D341Med (cell line): ENCODE results near the gene MIDN.
"Not testable (repeated sequence)": the region's sequence is repeated elsewhere in the genome, so short reads cannot be mapped to it uniquely, and the experiment has no call there.

Experiments
- DNase-seq: peaks from one replicate; pipeline ENCODE4 v3.0.0; 2012; ENCODE audit warnings: low spot score

Gene MIDN

DNA sequence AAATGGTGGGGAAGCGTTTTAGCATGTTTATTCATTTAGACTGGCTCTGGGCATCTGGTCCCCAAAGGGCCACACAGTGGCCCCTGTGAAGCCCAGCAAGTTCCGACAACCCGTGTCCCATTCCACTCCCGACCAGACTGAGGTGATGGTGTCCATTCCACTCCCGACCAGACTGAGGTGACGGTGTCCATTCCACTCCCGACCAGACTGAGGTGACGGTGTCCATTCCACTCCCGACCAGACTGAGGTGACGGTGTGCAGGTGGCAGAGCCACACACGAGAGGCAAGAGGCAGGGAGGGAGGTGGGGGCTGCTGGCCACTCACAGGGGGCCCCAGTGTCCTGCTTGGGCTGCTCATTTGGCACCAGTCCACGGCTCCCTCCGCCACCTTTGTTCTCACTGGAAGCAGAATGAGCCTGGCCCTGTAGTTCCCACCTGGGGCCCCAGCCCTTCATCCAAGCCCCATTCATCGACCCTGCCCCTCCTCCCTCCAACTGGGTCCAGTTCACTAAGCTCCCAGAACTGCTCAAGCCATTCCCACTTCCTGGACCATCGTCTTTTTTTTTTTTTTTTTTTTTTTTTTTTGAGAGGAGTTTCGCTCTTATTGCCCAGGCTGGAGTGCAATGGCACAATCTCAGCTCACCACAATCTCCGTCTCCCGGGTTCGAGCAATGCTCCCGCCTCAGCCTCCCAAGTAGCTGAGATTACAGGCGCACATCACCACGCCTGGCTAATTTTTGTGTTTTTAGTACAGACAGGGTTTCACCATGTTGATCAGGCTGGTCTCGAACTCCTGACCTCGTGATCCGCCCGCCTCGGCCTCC is 1.9 kb upstream of the MIDN start:
- DNase-seq, result not testable (repeated sequence)

DNA sequence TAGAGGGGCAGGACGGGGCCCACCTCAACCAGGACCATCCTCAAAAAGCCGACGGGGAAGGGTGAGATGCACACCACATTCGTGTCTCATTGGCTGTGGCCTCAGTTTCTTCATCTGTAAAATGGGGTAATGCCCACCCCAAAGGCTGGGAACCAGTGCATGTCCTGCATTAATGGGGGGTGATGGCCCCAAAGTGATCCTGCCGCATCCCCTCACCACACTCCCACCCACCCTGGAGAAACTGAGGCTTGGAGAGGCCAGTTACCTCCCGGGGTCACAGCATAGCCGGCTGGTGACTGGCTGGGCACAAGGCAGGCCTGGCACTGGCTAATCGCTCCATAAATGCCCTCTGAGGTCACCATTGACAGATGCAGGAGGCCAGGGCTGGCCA is 640 bp upstream of the MIDN start:
- no peak for DNase-seq

DNA sequence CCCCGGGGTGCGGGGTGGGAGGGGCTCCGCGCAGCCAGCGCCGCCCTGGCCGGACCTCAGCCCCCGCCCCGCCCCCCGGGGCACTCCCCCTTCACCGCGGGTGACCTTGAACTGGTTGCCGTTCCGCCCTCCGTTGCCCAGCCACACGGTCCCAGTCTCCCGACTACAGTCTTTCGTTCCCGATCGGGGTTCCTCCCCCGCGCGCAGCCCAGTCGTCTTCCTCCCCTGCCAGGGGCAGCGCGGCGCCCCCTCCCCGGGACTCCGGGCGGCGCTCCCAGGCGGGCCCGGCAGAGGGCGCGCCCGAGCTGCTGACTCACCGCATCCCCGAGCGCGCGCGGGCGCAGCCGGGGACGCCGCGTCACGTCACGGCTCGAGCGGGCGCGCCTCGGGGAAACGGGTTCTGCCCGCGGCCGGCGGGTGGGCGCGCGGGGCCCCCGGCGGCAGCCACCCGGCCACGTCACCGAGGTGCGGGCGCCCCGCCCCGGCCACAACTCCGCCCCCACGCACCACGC is 459 bp downstream of the MIDN start:
- peak; percentile 84 for DNase-seq

DNA sequence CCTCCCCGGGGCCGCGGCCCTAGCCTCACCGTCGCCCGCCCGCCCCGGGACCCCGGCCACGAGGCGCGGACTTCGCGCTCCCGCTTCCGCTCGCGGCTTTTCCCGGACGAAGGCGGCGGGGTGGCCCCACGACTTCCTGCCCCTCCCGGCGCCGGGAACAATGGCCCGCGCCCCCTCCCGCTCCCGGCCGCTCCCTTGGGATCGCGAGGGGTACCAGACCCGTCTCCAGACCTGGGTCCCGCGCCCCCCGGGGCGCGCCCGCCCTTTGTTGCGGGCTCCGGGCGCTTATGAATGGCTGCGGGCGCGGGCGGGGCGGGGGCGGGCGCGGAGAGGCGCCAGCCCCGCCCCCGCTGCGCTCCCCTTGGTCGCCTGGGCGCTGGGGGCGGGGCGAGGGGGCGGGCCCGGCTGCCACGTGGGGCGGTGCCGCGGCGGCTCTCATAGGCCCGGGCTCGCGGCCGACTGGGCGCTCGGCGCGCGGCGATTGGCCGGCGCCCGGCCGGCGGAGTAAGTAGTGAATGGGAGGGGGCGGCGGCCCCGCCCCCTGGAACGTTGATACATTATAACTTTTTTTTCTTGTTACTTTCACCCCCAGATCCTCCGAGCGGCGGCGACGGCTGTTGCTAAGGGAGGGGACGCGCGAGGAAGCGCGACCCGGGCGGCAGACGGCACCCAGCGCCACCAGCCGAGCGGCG is 1.1 kb downstream of the MIDN start:
- peak; percentile 94 for DNase-seq

DNA sequence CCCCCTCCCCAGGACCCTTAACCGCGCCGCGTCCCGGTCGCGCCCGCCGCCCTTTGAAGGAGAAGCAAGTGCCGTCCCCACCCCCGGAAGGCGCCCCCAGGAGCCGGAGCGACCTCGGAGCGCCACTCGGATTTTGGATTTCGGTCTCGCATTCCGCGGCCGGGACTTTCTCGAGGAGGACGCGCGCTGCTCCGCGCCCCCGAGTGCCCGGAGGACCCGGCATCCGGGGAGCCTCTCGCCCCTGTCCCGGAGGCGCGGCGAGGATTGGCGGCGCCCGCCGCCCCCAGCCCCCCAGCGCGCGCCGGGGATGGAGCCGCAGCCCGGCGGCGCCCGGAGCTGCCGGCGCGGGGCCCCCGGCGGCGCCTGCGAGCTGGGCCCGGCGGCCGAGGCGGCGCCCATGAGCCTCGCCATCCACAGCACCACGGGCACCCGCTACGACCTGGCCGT is 1.6 kb downstream of the MIDN start:
- DNase-seq, result no peak

DNA sequence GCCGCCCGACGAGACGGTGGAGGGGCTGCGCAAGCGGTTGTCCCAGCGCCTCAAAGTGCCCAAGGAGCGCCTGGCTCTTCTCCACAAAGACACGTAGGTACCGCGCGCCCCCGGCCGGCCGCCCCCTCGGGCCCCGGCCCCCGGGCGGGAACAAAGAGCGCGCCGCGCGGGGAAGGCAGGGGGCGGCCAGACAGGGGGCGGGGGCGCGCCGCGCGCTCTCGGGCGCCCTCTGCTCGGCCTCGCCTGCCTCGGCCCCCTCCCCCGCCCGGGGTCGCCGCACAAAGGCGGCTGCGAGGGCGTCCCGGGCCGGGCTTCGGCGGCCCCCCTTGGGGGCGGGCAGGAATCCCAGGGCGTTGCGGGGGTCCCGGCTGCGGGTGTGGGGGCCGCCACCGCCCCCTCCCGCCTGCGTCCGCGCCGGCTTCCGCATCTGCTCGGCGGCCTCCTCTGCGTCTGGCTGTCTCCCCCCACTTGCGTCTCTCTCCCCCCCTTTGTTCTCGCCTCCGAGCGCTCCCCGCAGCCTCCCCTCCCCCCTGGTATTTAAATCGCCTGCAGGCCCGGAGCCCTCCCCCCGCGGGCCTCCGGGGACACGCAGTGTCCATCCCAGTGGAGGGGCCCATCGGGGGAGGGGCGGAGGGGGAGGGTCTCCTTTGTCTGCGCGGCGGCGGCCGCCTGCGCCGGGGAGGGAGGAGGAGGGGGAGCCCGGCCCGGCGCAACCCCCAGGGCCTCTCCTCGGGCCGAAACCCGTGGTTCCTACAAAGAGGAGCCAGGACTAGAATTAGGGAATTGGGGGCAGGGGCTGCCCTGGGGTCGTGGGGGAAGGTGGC is 2.3 kb downstream of the MIDN start:
- peak; percentile 73 for DNase-seq

DNA sequence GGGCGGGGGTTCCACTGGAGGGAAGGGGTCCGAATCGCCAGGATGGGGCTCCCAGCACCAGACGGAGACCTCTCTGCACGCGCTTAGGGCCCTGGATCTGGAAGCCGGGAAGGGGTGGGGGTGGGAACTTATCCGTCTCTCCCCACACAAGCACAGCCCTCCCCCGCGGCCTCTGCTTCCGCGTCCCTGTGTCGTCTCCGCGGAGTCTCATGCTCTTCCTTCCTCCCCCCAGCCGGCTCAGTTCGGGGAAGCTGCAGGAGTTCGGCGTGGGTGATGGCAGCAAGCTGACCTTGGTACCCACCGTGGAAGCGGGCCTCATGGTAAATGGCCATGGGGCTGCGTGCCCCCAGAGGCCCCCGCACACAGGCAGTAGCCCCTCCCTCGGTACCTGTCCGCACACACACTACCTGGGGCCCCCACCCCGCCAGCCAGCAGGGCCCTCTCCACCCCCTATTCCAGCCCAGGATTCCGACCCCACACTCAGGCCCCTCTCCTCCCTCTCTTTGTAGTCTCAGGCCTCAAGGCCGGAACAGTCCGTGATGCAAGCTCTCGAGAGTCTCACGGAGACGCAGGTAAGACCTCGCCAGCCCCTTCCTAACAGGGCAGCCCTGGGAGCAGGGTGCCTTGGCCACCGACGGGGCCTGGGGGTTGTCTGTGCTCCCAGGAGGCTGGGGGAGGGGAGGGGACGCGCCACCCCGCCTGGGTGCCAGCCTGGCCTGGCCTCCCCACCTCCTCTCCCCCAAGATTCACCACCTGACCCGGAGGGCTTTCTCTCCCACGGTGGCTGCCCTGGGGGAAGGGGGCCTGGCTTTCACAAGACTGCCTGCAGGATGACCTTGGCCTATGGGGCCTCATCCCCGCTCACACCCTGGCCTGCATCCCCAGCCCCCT is 3.2 kb downstream of the MIDN start:
- peak; percentile 62 for DNase-seq

DNA sequence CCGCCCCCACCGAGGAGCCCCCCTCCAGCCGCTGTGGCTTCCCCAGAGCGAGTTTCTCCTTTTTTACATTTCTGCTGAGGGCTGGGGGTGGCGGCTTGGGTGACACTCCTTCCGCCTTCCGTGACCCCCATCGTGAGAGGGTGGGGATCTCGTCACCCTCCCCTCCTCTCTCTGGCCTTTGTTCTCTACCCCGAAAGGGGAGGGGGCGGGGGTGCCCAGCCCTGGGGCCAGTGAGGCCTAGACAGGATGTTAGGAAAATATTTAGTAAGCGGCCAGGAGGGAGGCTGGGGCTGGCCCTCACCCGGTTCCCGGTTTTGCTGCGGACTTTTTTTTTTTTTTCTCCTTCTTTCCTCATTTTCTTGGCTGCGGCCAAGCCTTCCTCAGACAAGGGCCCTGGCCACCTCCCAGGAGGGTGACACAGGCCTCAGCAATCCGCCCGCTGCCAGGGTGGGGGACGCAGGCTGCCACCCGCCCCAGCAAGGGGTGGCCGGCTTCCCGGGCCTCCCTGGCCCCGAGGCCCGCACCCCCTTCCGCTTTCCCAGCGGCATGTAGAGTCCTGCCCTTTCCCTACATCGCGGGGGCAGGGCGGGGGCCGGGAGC is 3.9 kb downstream of the MIDN start:
- DNase-seq, result no peak

DNA sequence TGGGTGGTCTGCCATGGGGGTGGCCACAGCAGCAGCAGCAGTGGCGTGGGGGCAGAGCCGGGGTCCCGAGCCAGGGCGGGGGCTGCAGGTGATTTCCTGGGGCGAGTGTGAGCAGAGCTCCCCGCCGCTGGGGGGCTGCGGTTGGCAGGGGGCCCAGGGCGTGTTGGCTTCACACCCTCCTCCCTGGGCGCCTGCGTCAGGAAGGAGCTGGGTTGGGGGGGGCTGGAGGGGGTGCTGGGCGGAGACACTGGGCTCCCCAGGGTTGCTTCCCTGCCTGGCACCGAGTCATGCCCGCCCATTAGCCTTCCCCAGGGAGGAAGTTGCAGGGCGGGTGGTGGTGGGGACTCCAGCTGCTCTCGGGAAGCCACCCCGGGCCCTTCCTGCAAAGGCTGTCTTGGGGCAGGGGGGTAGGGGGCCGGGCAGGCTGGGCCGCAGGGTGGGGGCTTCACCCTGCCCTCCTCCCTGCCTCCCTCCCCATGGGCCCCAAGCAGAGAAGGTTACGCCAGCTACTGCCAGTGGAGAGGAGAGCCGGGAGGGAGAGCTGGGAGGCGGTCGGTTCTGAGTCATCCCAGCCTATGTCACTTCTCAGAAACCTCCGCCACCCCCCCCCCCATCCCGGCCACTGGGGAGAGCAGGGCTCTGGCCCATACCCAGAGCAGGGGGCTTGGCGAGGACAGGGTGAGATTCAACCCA is 4.6 kb downstream of the MIDN start:
- DNase-seq, result peak; percentile 80

DNA sequence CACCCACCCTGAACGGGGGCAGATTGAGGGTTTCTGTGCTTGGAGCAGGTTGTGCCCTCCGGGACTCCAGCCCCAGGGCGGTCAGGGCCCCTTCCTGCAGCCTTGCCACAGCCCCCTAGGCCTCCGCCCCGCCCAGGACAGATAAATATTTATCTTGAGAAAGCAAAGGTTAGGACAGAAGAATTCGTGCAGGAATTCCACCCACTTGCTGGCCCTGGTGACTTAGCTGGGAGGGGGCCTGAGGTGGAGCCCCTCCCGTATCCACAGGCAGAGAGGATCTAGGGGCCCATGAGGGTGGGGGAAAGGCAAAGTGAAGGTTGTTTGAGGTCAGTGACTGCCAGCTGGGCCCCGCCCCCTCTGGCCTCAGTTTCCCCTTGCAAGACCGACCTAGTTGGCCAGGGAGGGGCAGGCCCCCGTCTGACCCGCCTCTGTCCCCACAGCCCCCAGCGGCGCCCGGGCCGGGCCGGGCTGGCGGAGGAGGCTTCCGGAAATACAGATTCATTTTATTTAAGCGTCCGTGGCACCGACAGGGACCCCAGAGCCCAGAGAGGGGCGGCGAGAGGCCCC is 5.2 kb downstream of the MIDN start:
- DNase-seq, result no peak

DNA sequence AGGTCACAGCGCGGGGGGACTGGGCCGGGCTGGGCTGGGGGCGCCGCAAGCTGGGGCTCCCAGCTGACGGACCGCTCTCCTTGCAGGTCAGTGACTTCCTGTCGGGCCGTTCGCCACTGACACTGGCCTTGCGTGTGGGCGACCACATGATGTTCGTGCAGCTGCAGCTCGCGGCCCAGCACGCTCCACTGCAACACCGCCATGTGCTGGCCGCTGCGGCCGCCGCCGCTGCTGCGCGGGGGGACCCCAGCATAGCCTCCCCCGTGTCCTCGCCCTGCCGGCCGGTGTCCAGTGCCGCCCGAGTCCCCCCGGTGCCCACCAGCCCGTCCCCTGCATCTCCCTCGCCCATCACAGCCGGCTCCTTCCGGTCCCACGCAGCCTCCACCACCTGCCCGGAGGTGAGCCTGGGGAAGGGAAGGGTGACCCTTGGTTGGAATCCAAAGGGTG is 5.7 kb downstream of the MIDN start:
- DNase-seq, result no peak

DNA sequence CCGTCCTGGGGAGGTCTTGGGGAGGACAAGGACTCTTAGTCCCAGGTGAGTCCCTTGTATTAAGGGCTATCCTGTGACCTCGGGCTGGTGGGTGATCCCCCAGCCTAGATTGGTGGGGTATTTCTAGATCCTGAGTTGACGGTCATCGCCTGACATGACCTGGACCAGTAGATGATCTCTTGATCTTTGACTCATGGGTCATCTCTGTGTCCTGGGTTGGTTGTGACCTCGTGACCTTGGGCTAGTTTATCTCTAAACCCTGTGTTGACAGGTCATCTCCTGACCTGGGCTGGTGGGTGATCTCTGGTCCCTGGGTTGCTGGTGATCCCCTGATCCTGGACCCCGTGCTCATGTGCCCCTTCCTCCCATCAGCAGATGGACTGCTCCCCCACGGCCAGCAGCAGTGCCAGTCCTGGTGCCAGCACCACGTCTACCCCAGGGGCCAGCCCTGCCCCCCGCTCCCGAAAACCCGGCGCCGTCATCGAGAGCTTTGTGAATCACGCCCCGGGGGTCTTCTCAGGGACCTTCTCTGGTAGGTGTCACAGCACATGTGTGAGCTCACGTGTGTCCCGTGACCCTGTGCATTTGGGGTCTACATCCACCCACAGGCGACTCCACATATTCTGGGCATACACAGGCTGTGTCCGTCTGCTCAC is 6.3 kb downstream of the MIDN start:
- DNase-seq, result no peak

DNA sequence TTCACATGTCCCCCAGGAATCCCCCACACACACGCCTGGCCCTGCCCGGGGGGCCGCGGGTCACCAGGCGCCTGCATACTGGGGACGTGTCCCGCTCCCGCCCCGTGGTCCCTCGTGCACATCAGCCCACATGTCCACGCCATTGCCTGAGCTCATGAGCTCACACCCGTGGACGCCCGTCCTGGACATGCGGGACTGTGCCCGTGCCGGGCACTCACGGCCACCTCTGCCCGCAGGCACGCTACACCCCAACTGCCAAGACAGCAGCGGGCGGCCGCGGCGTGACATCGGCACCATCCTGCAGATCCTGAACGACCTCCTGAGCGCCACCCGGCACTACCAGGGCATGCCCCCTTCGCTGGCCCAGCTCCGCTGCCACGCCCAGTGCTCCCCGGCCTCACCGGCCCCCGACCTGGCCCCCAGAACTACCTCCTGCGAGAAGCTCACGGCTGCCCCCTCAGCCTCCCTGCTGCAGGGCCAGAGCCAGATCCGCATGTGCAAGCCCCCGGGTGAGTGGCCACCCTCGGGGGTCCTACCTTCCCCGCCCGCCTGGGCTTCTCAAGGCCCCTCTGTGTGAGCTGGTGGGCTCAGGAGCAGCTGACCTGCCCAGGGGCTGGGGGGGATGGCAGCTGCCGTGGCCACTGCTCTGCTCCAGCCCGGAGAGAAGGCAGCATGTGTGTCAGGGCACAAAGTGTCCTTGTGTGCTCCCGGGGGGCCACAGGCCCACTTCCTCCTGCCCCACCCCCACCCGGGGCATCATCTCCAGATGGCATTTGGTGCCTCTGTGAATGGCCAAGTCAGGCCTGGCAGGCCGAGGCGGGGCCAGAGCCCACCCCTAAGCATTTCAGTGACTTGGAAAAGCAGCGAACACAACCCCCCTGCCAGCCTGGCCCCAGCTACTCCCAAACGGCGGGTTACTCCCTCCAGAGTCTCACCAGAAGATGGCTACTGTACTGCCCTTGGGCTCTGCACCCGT is 7.1 kb downstream of the MIDN start:
- DNase-seq, result no peak

DNA sequence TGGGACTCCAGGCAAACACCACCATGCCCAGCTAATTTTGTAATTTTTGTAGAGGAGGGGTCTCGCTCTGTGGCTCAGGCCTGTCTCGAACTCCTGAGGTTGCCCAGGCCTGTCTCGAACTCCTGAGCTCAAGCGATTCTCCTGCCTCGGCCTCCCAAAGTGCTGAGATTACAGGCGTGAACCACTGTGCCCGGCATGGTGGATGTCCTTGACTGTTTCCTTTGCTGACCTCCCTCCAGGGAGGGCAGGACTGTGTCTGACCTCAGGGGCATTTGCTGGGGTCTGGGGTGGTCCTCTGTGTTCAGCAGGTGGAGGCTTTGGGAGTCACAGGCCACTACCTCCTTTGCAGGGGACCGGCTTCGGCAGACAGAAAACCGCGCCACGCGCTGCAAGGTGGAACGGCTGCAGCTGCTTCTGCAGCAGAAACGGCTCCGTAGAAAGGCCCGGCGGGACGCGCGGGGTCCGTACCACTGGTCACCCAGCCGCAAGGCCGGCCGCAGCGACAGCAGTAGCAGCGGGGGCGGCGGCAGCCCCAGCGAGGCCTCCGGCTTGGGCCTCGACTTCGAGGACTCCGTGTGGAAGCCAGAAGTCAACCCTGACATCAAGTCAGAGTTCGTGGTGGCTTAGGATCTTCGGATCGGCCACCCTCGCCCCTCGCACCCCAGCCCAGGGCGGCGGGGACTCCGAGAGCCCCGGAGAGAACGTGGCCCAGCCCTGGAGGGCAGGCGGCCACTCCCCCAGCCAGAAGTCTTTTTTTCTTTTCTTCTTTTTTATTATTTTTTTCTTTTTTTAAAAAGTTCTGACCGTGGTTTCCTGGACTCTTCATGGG is 8.5 kb downstream of the MIDN start:
- DNase-seq, result no peak

DNA sequence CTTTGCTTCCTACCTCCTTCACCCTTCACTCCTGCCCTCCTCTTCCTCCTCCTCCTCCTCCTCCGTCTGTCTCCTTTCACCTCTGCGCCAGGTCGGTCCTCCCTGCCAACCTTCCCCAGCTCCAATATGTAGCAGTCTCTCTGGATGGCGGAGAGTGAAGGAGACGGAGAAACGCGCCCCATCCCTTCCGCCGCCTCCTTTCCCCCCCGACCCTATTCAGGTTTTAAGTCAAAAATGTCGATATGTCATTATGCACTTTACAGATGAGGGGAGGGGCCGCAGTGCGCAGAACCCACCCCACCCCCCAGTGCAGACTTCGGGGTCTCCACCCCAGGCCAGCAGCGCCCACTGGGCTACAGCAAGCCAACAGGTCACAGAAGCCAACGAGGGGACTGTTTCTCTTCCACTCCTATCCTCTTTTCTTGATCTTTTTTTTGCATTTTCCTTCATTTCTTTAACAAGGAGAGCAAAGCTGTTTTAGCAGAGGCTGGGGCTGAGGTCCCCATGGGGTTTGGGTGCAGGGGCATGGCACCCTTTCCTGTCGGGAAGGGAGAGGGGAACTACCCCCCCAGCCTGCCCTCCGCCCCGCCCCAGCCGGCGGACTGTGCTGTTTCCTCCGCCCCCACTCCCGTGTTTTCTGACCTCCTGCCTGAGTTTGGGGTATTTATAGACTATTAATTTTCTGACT is 9.2 kb downstream of the MIDN start:
- DNase-seq, result no peak

DNA sequence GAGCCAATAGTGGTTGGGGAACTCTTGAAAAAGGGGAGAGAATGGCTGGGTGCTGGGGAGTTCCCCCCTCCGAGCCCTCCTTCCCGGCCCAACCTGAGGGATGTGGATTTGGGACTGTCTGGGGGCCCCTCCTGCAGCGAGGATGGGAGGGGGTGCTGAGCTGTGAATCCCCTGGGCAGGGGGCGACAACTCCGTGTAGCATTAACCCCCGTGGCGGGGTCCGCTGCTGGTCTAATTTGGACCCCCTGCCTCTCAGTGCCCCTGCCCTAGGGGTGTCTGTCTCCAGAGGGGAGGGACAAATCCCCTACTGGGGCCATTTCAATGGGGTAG is 9.7 kb downstream of the MIDN start:
- no peak for DNase-seq

DNA sequence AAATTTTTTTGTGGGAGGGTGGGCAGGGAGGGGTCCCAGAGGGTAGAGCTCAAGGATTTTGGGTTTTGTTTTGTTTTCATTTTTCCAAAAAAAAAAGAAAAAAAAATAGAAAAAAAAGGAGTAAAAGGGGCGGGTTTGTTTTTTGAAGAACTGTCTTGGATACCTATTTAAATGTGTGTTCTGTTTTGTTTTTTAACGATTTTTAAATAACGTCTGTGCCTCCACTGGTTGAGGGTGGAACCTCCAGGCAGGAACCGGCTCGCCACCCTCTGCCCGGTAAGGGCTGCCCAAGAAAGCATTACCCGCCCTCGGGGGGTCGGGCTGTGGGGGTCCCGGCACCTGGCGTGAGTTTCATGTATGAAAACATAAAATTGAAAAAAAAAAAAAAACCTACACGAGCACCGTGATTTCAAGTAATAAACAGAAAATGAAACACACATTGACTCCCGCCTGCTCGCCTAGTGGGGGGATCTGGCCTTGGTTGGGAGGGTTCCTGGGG is 10.4 kb downstream of the MIDN start:
- no peak for DNase-seq
